Inferior parietal cortex (tissue), 1 donor: ENCODE data around the gene TRPM5.

Experiments
- DNase-seq: peaks from one replicate; pipeline ENCODE4 v3.0.0-alpha.2; 2016; ENCODE audit errors: extremely low spot score

The TRPM5 gene

DNA sequence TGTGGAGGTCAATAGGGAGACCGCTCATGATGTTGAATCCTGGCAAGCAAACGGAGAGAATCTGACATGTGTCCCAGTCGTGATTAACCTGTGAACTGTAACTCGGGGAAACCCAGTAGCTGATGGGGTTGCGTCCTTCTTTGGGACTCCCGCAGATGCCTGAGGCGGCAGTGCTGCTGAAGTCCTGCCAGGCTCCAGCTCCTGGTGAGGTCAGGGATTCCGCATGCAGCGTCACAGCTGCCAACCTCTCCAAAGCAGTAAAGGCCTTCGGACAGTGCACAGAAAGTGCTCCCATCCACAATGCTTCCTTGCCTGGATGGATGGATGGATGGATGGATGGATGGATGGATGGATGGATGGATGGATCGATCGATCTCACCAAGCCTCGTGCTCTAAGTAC is 14.0 kb upstream of the TRPM5 start:
- DNase-seq: no peak

- no peak for DNase-seq
Observed at GRCh38 chr11:2453436-2453835, 9.1 kb upstream of the TRPM5 start.

DNA sequence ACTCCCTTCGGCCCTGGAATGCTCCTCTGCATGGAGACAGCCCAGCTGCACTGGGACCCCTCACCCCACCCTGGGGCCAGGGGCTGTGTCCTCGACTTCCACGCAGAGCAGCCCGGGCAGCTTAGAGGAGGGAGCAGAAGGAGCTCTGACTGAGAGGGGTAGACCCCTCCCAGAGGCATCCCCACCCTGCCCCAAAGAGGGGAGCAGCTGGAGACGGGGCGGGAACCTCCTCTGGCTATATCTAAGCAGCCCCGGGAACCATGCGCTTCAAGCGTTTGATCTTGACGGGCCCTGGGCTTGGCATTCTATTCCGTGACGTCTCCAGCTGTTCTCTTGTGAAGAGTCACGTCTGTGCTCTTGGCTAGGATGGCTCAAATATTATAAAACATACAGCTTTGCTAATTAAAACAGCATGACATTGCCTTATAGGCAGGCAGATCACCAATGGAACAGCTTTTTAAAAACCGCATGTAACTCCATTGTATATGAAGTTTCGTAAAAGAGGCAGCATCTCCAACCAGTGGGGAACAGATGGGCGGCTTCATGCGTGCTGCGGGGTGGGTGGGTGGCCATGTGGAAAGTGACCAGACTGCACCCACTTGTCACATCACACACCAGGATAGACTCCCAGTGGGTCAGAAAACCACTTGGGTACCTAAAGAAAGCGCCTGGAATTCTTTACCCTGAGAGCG is 8.2 kb upstream of the TRPM5 start:
- DNase-seq: no peak

DNA sequence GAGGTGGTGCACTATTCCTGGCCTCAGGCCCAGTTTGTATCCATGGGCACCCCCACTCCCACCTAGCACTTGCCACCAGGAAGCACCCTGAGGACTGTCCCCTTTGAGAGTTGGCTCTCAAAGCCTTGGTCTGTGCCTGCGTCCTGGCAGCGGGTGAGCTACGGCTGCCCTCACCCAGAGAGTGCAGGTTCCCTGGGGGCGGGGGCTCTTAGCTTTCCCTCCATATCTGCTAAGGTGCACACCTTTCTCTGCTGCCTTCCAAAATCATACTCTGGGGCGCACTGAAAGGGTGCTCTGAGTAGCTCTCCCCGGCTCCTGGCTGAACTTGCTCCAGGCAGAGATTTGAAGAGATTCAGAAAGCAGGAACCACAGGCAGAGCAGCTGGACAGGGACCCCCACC is 7.6 kb upstream of the TRPM5 start:
- DNase-seq: no peak

DNA sequence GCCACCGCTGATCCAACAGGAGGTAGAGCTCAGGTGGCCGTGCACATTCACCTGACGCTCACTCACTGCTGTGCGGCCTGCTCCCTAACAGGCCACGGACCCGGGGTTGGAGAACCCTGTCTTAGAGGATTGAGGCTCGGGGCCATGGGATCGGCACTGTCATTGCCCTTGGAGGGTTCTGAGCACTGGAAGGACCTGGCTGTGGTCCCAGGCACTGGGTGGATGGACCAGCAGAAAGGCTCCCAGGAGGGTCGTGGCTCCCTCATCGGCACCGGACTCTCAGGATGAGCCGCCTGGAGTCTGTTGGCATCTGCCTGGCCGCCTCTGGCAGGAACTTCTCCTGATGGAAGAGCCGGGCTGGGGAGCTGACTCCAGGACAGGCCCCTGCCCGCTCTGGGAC is 7.0 kb upstream of the TRPM5 start:
- no peak for DNase-seq

GRCh38 chr11:2450321-2451041 is 6.2 kb upstream of the TRPM5 start:
- no peak for DNase-seq

DNA sequence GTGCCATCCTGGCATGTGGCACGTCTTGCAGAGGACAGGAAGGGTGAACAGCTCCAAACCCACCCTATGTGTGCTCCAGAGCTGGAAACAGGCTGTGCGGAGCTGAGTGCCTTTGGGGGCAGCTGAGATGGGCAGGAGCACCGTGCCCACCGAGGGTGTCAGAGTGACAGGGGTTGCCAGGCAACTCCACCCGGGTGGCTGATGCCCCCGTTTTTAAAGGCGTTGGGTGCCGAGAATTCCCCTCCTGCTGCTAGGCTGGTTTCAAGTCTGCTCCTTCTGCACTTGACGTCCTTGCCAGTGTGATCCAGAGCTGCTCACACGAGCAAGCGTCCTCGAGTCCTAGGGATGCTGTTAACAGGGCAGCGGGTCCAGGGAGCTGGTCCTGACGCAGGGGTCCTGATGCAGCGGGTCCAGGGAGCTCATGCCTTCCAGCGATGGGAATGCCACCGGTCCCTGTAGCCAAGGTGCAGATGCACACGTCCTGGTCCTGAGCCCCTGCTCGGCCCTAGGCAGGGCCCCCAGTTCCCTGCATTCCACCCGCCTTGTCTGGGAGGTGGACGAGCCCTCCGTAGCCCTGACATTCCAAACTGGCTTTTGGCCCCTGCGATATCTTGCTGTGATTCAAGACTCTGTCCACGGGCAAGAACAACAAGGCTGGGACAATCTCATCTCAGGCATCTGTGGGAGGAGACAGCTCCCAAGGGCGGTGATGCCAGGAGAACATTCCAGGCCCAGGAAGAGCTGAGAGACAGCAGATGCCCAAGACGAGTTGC is 5.4 kb upstream of the TRPM5 start:
- DNase-seq: no peak

GRCh38 chr11:2448661-2449547 is 4.6 kb upstream of the TRPM5 start:
- DNase-seq: no peak

DNA sequence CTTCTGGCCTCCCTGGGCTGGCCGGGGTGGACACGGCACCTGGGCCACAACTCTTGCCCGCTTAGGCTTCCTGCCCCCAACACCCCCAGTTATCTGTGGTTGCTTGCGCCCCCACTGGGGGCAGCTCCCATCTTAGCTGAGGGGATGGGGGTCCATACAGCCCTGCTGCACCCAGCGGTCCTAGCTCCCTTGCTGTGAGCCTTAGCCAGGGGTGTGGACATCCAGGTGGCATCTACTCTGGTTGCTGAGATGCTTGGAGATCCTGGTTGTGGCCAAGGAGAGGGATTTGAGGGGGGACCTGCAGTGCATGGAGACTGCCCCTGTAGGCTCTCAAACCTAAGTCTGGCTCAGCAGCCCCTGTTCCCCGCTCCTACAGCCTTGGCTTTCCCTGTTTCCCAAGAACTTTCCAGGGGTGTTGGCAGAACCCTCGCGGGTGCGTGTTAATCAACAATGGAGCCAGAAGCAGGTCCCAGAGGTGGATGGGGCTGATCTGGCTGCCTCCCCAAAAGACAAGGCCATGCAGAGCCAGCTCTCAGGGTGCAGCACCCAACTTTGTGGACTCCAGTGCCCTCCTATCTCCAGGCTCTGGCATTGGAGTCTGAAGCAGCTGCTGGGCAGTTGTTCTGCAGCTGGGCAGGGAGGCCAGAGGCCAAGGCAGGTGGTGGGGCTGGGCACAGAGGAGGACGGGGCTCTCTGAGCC is 3.8 kb upstream of the TRPM5 start:
- no peak for DNase-seq

GRCh38 chr11:2447253-2447950 is 3.1 kb upstream of the TRPM5 start:
- no peak for DNase-seq

DNA sequence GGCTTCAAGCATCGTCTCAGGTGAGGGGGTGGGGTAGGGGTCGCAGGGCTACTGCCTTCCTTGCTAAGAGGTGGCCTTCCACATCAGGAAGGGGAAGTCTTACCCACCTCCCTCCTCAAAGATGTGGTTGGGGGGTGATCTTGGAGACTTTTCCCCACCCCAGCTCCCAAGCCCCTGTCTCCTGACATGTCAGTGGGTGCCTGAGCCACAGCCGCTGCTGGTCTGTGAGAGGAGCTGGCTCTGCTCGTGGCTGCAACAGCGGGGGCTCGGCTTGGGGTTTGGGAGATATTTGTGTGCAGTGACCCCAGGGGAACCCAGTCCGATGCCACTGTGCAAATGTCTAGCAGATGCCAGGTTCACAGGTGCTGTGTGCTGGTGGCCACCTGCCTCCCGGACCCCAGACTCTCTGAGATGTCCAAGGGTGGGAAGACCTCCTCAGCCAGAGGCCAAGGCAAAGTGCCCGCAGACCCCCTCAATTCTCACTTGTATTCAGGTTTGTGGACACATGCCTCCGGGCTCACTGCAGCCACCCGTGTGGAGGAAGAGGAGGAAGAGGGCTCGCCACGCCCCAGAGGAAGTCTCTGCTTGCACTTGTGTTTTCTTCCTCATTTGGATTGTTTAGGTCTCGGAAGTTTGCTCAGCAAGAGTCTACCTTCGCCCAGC is 2.4 kb upstream of the TRPM5 start:
- no peak for DNase-seq

DNA sequence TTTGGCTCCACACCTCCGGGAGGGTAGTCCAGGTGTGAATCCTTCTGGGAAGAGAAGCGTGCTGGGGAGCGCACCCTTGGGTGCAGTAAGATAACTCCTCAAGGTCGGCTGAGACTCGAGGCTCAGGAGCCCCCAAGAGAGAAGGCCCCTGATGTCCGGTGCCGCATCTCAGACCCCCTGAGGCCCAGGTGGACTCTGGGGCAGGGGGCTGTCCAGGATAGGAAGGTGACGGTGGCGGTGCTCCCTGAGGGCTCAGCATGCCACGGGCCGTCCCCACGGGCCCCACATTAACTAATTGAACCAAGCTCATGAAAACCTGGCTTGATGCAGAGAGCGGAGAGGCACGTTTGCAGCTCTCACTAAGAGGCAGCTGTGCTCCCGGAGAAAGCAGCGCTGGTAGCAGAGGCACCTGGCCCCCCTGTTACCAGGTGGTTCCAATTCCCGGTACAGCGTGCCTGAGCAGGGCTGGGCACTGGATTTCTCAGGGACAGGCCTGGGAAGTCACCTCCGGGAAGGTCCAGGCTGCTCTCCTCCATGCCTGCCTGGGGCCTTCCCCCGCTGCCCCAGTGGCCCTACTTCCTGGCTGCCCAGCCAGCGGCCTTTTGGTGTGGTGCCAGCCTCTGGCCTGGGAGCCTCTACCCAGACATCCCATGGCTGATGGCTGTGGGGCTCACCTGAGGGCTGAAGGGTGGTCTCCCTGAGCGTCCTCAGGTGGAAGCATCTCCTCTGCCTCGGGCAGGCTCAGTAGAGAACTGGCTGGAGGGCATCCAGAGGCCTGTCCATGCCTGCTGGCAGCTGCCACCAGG is 1.6 kb upstream of the TRPM5 start:
- no peak for DNase-seq

- no peak for DNase-seq
Observed at GRCh38 chr11:2444821-2445745, 769 bp upstream of the TRPM5 start, which contains the start of gene KCNQ1. TSS of gene KCNQ1 (plus strand) at chr11:2445008. CDS start at chr11:2445099, 91 bp downstream.

DNA sequence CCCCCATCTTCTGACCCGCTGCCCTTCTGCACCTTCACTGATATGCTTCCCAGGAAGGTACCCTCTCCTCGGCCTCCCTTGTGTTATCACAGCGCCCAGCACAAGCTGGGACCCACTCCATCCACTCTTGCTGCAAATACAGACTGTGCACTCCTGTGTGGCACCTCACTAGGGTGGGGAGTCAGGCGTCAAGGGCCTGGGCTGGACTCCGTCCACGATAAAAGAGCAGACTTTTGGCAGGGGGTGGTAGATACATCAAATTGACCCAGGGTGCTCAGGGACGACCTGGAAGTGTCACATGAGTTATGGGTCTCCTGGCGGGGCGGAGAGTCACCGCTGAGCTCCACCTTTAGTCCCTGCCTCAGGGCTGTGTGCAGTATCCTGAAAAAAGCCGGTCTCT is 908 bp downstream of the TRPM5 start:
- no peak for DNase-seq

DNA sequence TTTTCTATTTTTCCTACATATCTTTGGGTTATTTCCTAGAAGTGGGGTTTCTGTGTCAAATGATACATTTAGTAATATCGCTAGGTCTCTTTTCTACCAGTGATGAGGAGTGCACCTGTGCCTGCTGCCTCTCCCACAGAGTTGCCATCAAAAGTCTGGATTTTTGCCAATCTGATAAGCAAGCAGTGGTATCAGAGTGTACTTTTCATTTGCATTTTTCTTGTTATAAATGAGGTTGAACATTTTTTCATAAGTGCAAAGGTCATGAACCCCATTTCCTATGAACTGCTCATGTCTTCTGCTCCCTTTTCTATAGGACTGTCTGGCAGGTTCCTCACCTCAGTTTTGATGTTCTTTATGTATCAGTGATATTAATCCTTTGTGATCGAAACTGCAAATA is 1.7 kb downstream of the TRPM5 start:
- no peak for DNase-seq

- no peak for DNase-seq
Observed at GRCh38 chr11:2441171-2441570, 3.1 kb downstream of the TRPM5 start.

- no peak for DNase-seq
Observed at GRCh38 chr11:2440646-2441045, 3.7 kb downstream of the TRPM5 start.

DNA sequence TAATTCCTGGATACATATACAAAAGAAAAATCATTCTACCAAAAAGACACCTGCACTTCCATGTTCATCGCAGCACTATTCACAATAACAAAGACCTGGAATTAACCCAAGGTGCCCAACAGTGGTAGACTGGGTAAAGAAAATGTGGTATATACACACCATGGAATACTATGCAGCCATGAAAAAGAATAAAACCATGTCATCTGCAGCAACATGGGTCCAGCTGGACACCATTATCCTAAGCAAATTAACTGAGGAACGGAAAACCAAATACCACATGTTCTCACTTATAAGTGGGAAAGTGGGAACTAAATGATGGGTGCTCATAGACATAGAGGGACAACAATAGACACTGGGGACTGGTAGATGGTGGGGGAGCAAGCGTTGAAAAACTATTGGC is 4.5 kb downstream of the TRPM5 start:
- no peak for DNase-seq
